Stimulated activated CD4-positive, alpha-beta T cell treated with anti-CD3 and anti-CD28 coated beads, Interleukin-15, amount 100 ng/mL, for 1 hour (primary cell): ENCODE data around the gene EVA1A.

ENCODE experiments used
- DNase-seq, 2 donors: peaks; one replicate each; pipeline ENCODE4 v3.0.0-alpha.2; 2020; ENCODE audit warnings: low read depth in 1 of 2, low spot score in 1 of 2

Gene EVA1A

GRCh38 chr2:75589391-75590105 lies 28.8 kb upstream of the EVA1A start:
- no peak for DNase-seq

- DNase-seq: no peak
Measured at GRCh38 chr2:75587954-75588587, 27.3 kb upstream of the EVA1A start.

GRCh38 chr2:75586971-75587370 lies 26.2 kb upstream of the EVA1A start:
- no peak for DNase-seq

- DNase-seq: no peak
Measured at GRCh38 chr2:75582840-75583239, 22.1 kb upstream of the EVA1A start.

- DNase-seq: no peak
Measured at GRCh38 chr2:75580606-75581005, 19.9 kb upstream of the EVA1A start.

GRCh38 chr2:75580156-75580555 lies 19.4 kb upstream of the EVA1A start:
- no peak for DNase-seq

- DNase-seq: no peak
Measured at GRCh38 chr2:75579186-75579585, 18.4 kb upstream of the EVA1A start.

GRCh38 chr2:75577280-75577679 lies 16.5 kb upstream of the EVA1A start:
- no peak for DNase-seq

- DNase-seq: no peak
Measured at GRCh38 chr2:75574106-75574505, 13.4 kb upstream of the EVA1A start.

- DNase-seq: no peak
Measured at GRCh38 chr2:75573145-75573878, 12.6 kb upstream of the EVA1A start.

GRCh38 chr2:75571730-75572430 lies 11.1 kb upstream of the EVA1A start:
- DNase-seq: no peak

- no peak for DNase-seq
Measured at GRCh38 chr2:75570948-75571729, 10.4 kb upstream of the EVA1A start.

- DNase-seq: no peak
Measured at GRCh38 chr2:75570024-75570947, 9.5 kb upstream of the EVA1A start.

GRCh38 chr2:75569546-75569945 lies 8.8 kb upstream of the EVA1A start:
- DNase-seq: no peak

- DNase-seq: no peak
Measured at GRCh38 chr2:75568174-75568573, 7.4 kb upstream of the EVA1A start.

- no peak for DNase-seq
Measured at GRCh38 chr2:75565472-75566462, 5.0 kb upstream of the EVA1A start.

GRCh38 chr2:75564713-75565359 lies 4.1 kb upstream of the EVA1A start:
- DNase-seq: no peak

- no peak for DNase-seq
Measured at GRCh38 chr2:75564026-75564688, 3.4 kb upstream of the EVA1A start.
